NT2/D1 (cell line): ENCODE data around the gene RFESD.

ENCODE experiments used
- DNase-seq: peaks from one replicate; pipeline ENCODE4 v3.0.0-alpha.2; 2011; ENCODE audit warnings: low read depth, low spot score
- H3K27me3 ChIP-seq: 2 replicates; pipeline ENCODE4 v1.6.0; 2011; ENCODE audit warnings: mild to moderate bottlenecking; ENCODE audit not compliant: insufficient read length, insufficient read depth
- H3K36me3 ChIP-seq: 2 replicates; pipeline ENCODE4 v1.6.1; 2011; ENCODE audit warnings: mild to moderate bottlenecking, low read length, mixed read lengths; ENCODE audit not compliant: insufficient read depth, insufficient read length
- H3K4me1 ChIP-seq: 2 replicates; pipeline ENCODE4 v1.5.1; 2011; ENCODE audit not compliant: insufficient read depth, insufficient read length
- H3K4me3 ChIP-seq: 2 replicates; pipeline ENCODE4 v1.5.1; 2011; ENCODE audit warnings: low read depth; ENCODE audit not compliant: insufficient read length
- H3K9ac ChIP-seq: 2 replicates; pipeline ENCODE4 v1.6.0; 2011; ENCODE audit warnings: low read depth; ENCODE audit not compliant: insufficient read length
- H3K9me3 ChIP-seq: 2 replicates; pipeline ENCODE4 v1.5.1; 2011; ENCODE audit warnings: mild to moderate bottlenecking, low read length; ENCODE audit not compliant: insufficient read depth
- SUZ12 ChIP-seq: IDR thresholded peaks from 2 replicates; pipeline ENCODE4 v1.6.1; 2011; ENCODE audit not compliant: insufficient read length, insufficient read depth; ENCODE audit errors: extremely low read depth
- YY1 ChIP-seq: IDR thresholded peaks from 2 replicates; pipeline ENCODE4 v1.6.1; 2011; ENCODE audit not compliant: insufficient read length, insufficient read depth
- ZNF274 ChIP-seq: IDR thresholded peaks from 2 replicates; pipeline ENCODE4 v1.6.1; 2011; ENCODE audit warnings: mild to moderate bottlenecking, low read depth, low read length

Gene RFESD

GRCh38 chr5:95611396-95611795 is 35.2 kb upstream of the RFESD start:
- Histone ChIP-seq H3K4me3 (no peak overlapping the region), H3K9me3 (peaks cover 4% of the 10 kb centered on the region), H3K4me1 (no peaks in the 10 kb centered on the region), H3K9ac (no peak overlapping the region), H3K36me3 (no peaks in the 10 kb centered on the region), H3K27me3 (no peaks in the 10 kb centered on the region)
- DNase-seq = no peak
- no peak for TF ChIP-seq YY1
- TF ChIP-seq SUZ12 = no peak
- no peak for TF ChIP-seq ZNF274

- no peak for DNase-seq
- Histone ChIP-seq H3K36me3 (no peaks in the 10 kb centered on the region), H3K4me1 (no peaks in the 10 kb centered on the region), H3K27me3 (no peaks in the 10 kb centered on the region), H3K9ac (no peak overlapping the region), H3K9me3 (peaks cover 4% of the 10 kb centered on the region), H3K4me3 (no peak overlapping the region)
- TF ChIP-seq SUZ12 (no peak), ZNF274 (no peak), YY1 (no peak)
These were observed 33.1 kb upstream of the RFESD start for GRCh38 chr5:95613514-95613913.

GRCh38 chr5:95615164-95615467 is 31.5 kb upstream of the RFESD start:
- H3K4me1 ChIP-seq = no peaks in the 10 kb centered on the region
- H3K27me3 ChIP-seq = no peaks in the 10 kb centered on the region
- no peaks in the 10 kb centered on the region for H3K36me3 ChIP-seq
- TF ChIP-seq ZNF274 (no peak), SUZ12 (no peak), YY1 (no peak)
- H3K9me3 ChIP-seq = peaks cover 4% of the 10 kb centered on the region
- H3K4me3 ChIP-seq = no peak overlapping the region
- no peak overlapping the region for H3K9ac ChIP-seq
- DNase-seq = no peak

GRCh38 chr5:95617057-95617456 is 29.5 kb upstream of the RFESD start:
- TF ChIP-seq ZNF274 = no peak

GRCh38 chr5:95619096-95619495 is 27.5 kb upstream of the RFESD start:
- H3K9me3 ChIP-seq = no peaks in the 10 kb centered on the region
- no peaks in the 10 kb centered on the region for H3K36me3 ChIP-seq
- TF ChIP-seq ZNF274 = no peak
- no peak for TF ChIP-seq YY1
- no peak for TF ChIP-seq SUZ12
- no peaks in the 10 kb centered on the region for H3K27me3 ChIP-seq
- no peak for DNase-seq
- no peaks in the 10 kb centered on the region for H3K4me1 ChIP-seq
- H3K4me3 ChIP-seq = no peak overlapping the region
- no peak overlapping the region for H3K9ac ChIP-seq

More at GRCh38 chr5:95617057-95617456, 29.5 kb upstream of the RFESD start:
- H3K4me3 ChIP-seq = no peak overlapping the region
- DNase-seq = no peak
- H3K4me1 ChIP-seq = no peaks in the 10 kb centered on the region
- H3K9me3 ChIP-seq = peaks cover 4% of the 10 kb centered on the region
- no peak overlapping the region for H3K9ac ChIP-seq
- no peaks in the 10 kb centered on the region for H3K27me3 ChIP-seq
- H3K36me3 ChIP-seq = no peaks in the 10 kb centered on the region

GRCh38 chr5:95619514-95620029 is 27.0 kb upstream of the RFESD start:
- Histone ChIP-seq H3K27me3 (no peaks in the 10 kb centered on the region), H3K4me3 (no peak overlapping the region), H3K9me3 (no peaks in the 10 kb centered on the region), H3K36me3 (no peaks in the 10 kb centered on the region), H3K9ac (no peak overlapping the region), H3K4me1 (no peaks in the 10 kb centered on the region)
- no peak for DNase-seq
- no peak for TF ChIP-seq SUZ12
- no peak for TF ChIP-seq YY1
- no peak for TF ChIP-seq ZNF274

- no peak for TF ChIP-seq ZNF274
- no peak for TF ChIP-seq YY1
- TF ChIP-seq SUZ12 = no peak
- Histone ChIP-seq H3K4me1 (no peaks in the 10 kb centered on the region), H3K36me3 (no peaks in the 10 kb centered on the region), H3K4me3 (no peak within 1 kb of the TSS), H3K9ac (no peak within 1 kb of the TSS), H3K9me3 (no peaks in the 10 kb centered on the region), H3K27me3 (no peaks in the 10 kb centered on the region)
- no peak for DNase-seq
These were observed 26.3 kb upstream of the RFESD start, which contains the start of gene GPR150 for GRCh38 chr5:95620030-95620869. GPR150 (plus strand) TSS chr5:95620087; CDS start chr5:95620276, 189 bp downstream.
